GM12872 (cell line): ENCODE measurements around the gene PIP5KL1.

ENCODE experiments used
- CTCF ChIP-seq: IDR thresholded peaks from 3 replicates; pipeline ENCODE4 v1.5.1; 2011; ENCODE audit warnings: low read depth, mild to moderate bottlenecking, low read length, moderate library complexity; ENCODE audit not compliant: insufficient read depth

Gene PIP5KL1

GRCh38 chr9:127918183-127919107 lies 12.1 kb downstream of the PIP5KL1 start:
- TF ChIP-seq CTCF, result peak; percentile 50

- TF ChIP-seq CTCF, result no peak
Observed at GRCh38 chr9:127917603-127918002, 13.0 kb downstream of the PIP5KL1 start.

DNA sequence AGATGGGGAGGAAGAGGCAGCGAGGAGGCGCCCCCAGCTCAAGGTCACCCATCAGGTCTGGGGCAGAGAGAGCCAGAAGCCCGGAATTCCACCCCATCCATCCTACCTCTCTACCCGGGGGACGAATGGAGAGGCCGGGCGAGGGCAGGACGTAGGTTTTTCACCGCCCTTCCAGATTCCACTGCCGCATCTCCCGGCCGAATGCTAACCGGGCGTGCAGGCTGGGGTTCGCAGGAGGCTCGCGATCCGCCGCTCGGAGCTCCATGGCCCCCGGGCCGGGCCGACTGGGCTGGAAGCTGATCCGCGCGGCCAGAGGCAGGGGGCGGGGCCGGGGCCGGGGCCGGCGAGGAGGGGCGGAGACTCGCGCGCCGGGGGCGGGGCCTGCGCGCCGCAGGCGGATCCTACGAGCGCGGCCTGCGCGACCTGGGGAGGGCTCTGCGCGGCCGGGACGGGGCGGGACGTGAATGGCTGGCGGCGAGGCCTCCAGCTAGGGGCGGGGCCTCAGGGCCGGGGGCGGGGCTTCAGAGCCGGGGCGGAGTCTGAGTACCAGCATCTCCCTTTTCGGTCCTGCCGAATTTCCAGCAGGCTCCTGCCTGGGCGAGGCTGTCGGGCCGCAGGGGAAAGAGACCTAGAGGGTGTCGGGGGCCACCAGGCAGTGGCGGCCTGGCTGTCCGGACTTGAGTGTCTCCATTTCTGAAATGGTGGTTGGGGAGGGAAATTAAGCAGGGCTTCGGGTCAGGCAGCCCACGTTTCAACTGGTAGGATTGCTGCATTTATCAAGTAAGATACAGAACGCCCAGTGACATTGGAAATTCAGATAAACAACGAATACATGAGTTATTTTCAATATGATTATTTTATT lies 13.6 kb downstream of the PIP5KL1 start, which contains the start of gene ST6GALNAC4:
TSS of gene ST6GALNAC4 (minus strand) at position 322 of the 862 bp plus-strand sequence. CDS start 622 bp downstream, outside the sequence.
- no peak for TF ChIP-seq CTCF

DNA sequence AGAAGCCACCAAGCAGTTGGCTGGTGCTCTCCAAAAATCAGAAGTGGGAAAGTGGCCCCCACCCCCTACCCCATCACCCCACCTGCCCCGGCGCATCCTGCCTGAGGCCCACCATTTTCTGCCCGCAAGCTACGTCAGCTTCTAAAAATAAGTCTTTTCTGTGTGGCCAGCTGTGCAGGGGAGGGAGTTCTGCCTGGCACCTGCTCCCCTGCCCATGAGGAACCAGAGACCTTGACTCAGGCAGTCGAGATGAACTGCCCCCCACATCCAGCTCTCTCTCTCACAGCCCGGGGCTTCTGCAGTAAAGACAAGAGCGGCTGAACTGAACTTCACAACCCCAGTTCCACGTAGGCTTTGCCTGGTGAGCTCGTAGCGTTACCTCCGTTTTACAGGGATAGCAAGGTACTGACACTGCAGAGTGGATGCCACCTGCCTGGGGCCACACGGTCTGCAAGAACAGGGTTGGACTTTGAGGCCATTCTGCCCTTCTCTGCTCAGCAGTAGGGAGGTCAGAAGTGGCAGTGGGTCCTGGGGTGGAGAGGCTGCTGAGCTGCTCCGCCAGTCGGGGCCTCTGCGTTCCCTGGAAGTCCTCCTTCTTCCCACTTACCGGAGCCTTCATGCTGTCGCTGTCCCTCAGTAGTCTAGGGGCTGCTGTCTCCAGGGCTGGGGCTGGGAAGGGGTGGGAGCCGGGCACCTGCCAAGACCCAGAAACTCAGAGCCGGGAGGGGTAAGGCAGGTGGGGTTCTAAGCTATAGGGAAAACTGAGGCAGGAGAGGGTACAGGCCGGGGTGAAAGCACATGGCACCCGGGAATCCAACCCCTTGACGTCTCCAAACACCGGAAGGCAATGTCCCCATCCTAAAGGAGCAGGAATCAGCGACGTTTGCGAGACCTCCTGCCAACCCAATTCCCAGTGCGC lies 14.5 kb downstream of the PIP5KL1 start:
- TF ChIP-seq CTCF, result no peak

DNA sequence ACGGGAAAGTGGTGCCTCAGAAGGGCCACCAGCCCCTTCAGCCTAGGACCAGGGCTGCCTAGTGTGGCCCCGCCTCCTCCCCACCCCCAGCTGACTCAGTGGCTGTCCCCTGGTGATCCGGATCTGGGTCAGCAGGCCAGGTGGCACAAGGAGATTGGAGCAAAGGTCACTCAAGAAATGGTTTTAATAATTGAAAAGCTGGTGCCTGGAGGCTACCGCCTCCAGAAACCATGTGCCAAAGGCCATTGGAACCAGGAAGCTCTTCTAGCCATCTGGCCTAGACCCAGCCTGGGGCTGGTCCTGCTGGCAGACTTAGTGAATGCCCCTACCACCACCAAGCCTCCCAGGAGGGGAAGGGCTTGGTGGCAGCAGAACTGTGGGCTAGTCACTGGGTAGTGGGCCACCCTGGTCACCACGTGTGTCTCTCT lies 15.2 kb downstream of the PIP5KL1 start:
- no peak for TF ChIP-seq CTCF

GRCh38 chr9:127913682-127914081 lies 16.9 kb downstream of the PIP5KL1 start:
- no peak for TF ChIP-seq CTCF
